Neural cell (in vitro differentiated cells): Measurements from ENCODE around the gene OR1A2.

Source experiments
- CTCF ChIP-seq: fragments of 450-650 bp; IDR thresholded peaks from 2 replicates; pipeline ENCODE4 v1.5.1; 2014; ENCODE audit warnings: antibody characterized with exemption, mild to moderate bottlenecking, moderate library complexity; ENCODE audit not compliant: poor library complexity, severe bottlenecking
- EZH2 ChIP-seq: fragments of 200-600, 300-800 bp; shearing (Covaris generic), sonication (generic); IDR thresholded peaks from 2 replicates; pipeline ENCODE4 v1.6.1; 2014; ENCODE audit warnings: antibody characterized with exemption, low read length, borderline replicate concordance, mild to moderate bottlenecking; ENCODE audit not compliant: insufficient read depth, poor library complexity, severe bottlenecking
- POLR2AphosphoS5 ChIP-seq: IDR thresholded peaks from 2 replicates; pipeline ENCODE4 v1.6.1; 2012
- RAD21 ChIP-seq: fragments of 450-650 bp; conservative IDR thresholded peaks from 2 replicates; pipeline ENCODE4 v1.6.1; 2014; ENCODE audit warnings: antibody characterized with exemption, mild to moderate bottlenecking, moderate library complexity
- REST ChIP-seq: IDR thresholded peaks from 2 replicates; pipeline ENCODE4 v1.6.1; 2012; ENCODE audit warnings: borderline replicate concordance
- SMC3 ChIP-seq: fragments of 450-650 bp; conservative IDR thresholded peaks from 2 replicates; pipeline ENCODE4 v1.6.1; 2014; ENCODE audit warnings: antibody characterized with exemption, mild to moderate bottlenecking, moderate library complexity; ENCODE audit not compliant: poor library complexity
- TAF1 ChIP-seq: IDR thresholded peaks from 2 replicates; pipeline ENCODE4 v1.6.1; 2012; ENCODE audit warnings: low read depth

- TF ChIP-seq REST (no peak), CTCF (no peak), RAD21 (no peak), EZH2 (no peak), POLR2AphosphoS5 (no peak), SMC3 (no peak), TAF1 (no peak)
These were observed at the start of gene OR1A2 for GRCh38 chr17:3197219-3197618.
